Epithelial cell of proximal tubule (primary cell): ENCODE results near the gene THY1. TPM values are rescaled to one million over a fixed set of nuclear protein-coding genes. Genes with fewer than 3 reads are reported as not detected.
"Not testable (repeated sequence)": the region's sequence is repeated elsewhere in the genome, so short reads cannot be mapped to it uniquely, and the experiment has no call there.

Source experiments
- DNase-seq: peaks from one replicate; pipeline ENCODE4 v3.0.0-alpha.2; 2011; ENCODE audit warnings: low read depth
- H3K4me3 ChIP-seq: 2 replicates; pipeline ENCODE4 v1.5.1; 2011; ENCODE audit warnings: low read depth, mild to moderate bottlenecking, low read length
- total RNA-seq: library from RNA; depleted of rRNA; stranded (reverse); fragments of >200 nt; gene quantifications from 2 replicates; pipeline ENCODE4 v1.2.3, GENCODE V29; 2015
- TF ChIP-seq, protein P1 (sequence below): conservative IDR thresholded peaks from 2 replicates; pipeline ENCODE4 v1.5.1; 2012; ENCODE audit warnings: low read depth, mild to moderate bottlenecking, low read length

The THY1 gene
- total RNA-seq, 1 donor from 2014 or later, result 9.0 TPM

GRCh38 chr11:119461229-119461963, 38.4 kb upstream of the THY1 start:
- TF ChIP-seq, protein P1, sequence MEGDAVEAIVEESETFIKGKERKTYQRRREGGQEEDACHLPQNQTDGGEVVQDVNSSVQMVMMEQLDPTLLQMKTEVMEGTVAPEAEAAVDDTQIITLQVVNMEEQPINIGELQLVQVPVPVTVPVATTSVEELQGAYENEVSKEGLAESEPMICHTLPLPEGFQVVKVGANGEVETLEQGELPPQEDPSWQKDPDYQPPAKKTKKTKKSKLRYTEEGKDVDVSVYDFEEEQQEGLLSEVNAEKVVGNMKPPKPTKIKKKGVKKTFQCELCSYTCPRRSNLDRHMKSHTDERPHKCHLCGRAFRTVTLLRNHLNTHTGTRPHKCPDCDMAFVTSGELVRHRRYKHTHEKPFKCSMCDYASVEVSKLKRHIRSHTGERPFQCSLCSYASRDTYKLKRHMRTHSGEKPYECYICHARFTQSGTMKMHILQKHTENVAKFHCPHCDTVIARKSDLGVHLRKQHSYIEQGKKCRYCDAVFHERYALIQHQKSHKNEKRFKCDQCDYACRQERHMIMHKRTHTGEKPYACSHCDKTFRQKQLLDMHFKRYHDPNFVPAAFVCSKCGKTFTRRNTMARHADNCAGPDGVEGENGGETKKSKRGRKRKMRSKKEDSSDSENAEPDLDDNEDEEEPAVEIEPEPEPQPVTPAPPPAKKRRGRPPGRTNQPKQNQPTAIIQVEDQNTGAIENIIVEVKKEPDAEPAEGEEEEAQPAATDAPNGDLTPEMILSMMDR, result no peak
- DNase-seq, result no peak
- no peak overlapping the region for H3K4me3 ChIP-seq

DNA sequence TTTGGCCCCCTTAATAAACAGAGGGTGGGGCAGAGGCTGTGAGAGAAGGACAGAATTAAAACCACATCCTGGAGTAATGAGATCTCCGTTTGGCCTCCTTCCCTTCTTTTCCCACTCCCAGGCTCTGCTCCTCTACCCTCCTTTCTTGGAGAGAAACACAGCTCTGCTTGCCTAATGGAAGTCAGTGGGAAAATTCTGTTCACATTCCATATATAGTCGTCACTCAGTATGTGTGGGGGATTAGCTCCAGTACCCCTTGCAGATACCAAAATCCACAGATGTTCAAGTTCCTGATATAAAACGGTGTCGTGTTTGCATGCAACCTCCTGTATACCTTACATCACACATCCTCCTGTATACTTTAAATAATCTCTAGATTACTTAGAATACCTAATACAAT, 37.6 kb upstream of the THY1 start:
- DNase-seq, result no peak
- TF ChIP-seq, protein P1, result no peak

DNA sequence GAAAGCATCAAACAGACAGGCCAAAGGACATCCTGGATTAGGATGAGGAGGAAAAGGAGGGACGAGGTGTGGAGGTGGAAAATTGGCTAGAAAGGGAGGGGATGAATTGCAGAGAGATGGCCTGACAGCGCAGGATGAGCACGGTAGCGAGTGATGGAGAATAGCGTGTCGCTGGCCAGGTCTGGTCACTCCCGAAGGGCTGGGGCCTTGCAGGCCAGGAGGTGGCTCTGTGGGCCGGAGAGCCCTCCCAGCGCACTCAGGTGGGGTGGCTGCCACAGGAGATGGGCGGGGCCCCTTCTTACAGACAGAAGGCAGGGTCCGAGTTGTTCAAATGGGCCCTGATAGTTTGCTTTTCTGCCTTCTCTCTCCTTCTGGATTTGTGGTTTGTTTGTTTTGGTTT, 37.1 kb upstream of the THY1 start:
- H3K4me3 ChIP-seq, result no peak overlapping the region
- no peak for DNase-seq
- TF ChIP-seq, protein P1, result no peak

More for the DNA sequence above, 37.6 kb upstream of the THY1 start:
- no peak overlapping the region for H3K4me3 ChIP-seq

DNA sequence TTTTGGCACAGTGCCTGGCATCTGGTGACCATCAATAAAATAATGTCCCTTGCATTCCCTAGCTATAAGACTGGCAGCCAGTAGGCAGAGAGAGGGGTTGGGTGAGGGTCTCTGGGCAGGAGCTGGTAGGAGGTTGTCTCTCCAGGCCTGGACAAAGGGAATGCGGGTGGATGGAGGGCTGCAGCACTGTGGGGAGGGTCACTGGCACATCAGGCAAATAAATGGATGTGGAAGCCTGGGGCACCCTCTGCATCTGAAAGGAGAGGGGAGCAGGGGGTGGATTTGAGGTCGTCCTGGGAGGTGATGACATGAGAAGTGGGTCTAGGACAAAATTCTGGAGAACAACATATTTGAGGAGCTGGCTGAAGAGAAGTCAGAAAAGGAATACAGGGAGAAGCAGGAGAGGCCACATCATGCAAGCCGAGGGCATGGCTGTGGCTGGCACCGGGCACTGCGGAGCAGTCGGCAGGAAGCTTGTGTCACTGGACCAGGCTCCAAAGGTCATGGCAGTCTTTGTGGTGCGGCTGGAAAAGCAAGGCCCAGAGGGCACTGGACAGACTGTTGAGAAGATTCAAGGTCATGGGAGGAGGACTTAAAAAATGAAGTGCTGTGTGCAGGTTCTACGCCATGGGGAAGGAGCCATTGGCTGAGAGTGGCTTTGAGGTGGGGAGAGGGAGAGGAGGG, 36.5 kb upstream of the THY1 start:
- no peak overlapping the region for H3K4me3 ChIP-seq
- DNase-seq, result no peak
- TF ChIP-seq, protein P1, result no peak

DNA sequence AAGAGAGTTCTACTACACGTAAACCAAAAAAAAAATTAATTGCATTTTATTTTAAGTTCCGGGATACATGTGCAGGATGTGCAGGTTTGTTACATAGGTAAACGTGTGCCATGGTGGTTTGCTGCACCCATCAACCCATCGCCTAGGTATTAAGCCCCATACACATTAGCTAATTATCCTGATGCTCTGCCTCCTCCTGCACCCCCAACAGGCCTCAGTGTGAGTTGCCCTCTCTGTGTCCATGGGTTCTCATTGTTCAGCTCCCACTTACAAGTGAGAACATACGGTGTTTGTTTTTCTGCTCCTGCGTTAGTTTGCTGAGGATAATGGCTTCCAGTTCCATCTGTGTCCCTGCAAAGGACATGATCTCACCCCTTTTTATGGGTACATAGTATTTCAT, 32.7 kb upstream of the THY1 start:
- not testable (repeated sequence) for DNase-seq, H3K4me3 ChIP-seq

DNA sequence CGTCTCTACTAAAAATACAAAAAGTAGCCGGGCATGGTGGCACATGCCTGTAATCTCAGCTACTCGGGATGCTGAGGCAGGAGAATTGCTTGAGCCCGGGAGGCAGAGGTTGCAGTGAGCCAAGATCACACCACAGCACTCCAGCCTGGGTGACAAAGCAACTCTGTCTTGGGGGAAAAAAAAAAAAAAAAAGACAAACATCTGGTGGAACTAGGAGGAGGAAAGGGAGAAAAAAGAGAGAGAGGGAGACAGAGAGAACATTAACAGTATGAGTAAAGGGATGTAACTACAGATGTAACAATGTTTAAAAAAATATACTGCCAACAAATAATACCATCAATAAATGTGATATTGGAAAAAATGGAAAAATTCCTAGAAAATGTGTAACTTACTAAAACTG, 32.3 kb upstream of the THY1 start:
- H3K4me3 ChIP-seq, DNase-seq: not testable (repeated sequence)

- H3K4me3 ChIP-seq, result no peak overlapping the region
- TF ChIP-seq, protein P1, result no peak
- no peak for DNase-seq
Measured at GRCh38 chr11:119453881-119454280, 30.9 kb upstream of the THY1 start.
